Measurements from ENCODE around the gene CDK6.
"Not testable (repeated sequence)": the region's sequence is repeated elsewhere in the genome, so short reads cannot be mapped to it uniquely, and the experiment has no call there.

Gene CDK6

GRCh38 chr7:92614660-92615174 lies 221.7 kb downstream of the CDK6 start:
- DNase-seq = no peak

GRCh38 chr7:92613720-92614119 lies 222.7 kb downstream of the CDK6 start:
- DNase-seq = no peak

GRCh38 chr7:92613214-92613613 lies 223.2 kb downstream of the CDK6 start:
- DNase-seq = no peak

DNA sequence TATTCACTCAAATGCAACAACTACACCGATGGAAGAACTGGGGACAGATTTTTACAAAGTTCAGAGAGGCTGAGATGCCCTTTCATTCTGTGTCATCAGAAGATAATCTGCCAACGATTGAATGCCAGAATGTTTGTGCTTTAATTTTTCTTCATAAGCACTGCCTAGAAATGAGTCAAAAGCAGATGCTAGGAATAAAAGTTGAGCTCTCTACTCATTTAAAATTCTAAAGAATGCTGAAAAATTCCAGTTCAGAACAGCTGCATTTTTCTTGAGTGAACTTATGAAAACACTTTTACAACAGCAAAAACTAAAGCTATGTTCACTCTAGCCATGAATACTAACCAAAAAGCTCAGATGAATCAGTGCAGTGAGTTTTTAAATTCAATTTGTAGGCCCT lies 223.9 kb downstream of the CDK6 start:
- no peak for DNase-seq

DNA sequence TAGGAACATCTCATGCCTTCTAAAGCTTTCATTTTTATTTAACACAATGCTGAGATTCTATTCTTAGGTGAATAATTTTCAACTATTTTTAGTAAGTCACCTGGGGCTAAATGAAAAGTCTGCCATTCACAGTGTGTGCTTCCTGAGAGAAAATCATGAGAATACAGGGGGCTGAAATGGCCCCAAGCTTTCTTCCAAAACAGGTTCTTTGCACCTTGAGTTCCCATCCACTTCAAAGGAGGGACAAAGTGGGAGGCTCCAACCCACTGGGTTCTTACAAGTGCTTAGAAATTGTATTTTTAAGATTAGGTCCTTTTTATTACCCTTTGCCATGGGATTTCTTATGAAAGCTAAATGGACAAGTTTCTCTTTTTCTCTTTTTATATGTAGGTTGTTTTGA lies 224.6 kb downstream of the CDK6 start:
- no peak for DNase-seq

- no peak for DNase-seq
Observed at GRCh38 chr7:92609921-92610518, 226.4 kb downstream of the CDK6 start.

- no peak for DNase-seq
Observed at GRCh38 chr7:92608380-92609322, 227.7 kb downstream of the CDK6 start.

DNA sequence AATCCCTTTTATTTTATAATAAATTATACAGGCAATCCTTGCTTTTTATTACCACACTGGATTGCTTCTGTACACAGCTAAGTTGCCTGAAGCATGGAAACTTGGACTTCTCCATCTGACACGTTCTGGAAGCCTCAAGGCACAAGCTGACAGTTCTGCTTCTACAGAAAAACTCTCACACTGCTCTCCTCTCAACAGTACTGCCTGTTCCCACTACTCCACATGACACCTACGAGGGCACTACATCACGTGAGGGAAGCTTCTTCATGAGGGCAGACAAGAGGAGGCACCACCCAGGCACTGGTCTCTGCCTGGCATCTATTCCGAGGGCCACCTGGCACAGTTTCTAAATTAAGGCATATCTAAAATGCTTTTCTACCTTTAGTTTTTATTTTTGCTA lies 229.4 kb downstream of the CDK6 start:
- no peak for DNase-seq

DNA sequence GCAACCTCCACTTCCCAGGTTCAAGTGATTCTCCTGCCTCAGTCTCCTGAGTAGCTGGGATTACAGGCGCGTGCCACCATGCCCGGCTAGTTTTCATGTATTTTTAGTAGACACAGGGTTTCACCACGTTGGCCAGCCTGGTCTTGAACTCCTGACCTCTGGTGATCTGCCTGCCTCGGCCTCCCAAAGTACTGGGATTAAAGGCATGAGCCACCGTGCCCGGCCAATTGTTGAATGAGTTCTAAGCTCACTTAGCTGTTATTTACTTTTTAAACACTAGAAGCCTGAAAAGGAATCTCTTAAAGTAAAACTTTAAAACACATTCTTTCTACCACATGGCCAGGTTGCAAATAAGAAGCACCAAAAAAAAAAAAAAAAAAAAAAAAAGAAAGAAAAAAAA lies 231.9 kb downstream of the CDK6 start:
- DNase-seq = not testable (repeated sequence)

GRCh38 chr7:92603089-92603445 lies 233.3 kb downstream of the CDK6 start:
- DNase-seq = no peak

DNA sequence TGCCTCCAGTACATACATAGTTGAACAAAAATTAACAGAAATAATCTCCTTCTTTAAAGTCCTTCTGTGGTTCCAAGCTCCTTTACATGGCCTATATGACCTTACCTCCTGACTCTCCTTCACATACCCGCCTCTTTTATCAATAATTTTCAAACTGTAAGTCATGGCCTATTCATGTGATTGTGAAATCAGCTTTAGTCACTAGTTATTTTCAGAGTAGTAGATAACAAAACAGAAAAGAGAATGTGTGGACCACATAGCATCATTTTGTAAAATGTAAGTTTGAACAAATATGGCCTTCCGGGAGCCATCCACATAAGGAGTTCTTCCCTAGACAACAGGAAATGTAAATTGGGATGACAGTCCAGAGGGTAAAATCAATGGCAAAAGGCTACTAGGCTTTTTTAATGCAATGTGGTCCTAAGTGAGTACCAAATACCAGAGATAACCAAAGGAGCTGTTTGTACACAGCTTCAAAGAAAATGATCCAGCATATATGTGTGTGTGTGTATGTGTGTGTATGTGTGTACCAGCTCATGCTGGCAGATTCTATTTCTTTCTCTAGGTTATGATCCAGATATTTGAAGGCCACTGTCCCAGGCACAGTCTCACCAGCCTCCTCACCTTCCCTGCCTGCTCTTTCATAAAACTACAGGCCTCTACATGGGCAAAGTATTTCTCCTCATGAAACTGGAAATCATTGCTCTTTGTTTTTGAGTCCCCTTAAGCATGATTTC lies 233.9 kb downstream of the CDK6 start:
- DNase-seq = no peak

GRCh38 chr7:92598310-92598981 lies 237.9 kb downstream of the CDK6 start:
- no peak for DNase-seq

GRCh38 chr7:92595281-92595680 lies 241.1 kb downstream of the CDK6 start:
- DNase-seq = no peak

- no peak for DNase-seq
Observed at GRCh38 chr7:92594746-92595145, 241.6 kb downstream of the CDK6 start.

DNA sequence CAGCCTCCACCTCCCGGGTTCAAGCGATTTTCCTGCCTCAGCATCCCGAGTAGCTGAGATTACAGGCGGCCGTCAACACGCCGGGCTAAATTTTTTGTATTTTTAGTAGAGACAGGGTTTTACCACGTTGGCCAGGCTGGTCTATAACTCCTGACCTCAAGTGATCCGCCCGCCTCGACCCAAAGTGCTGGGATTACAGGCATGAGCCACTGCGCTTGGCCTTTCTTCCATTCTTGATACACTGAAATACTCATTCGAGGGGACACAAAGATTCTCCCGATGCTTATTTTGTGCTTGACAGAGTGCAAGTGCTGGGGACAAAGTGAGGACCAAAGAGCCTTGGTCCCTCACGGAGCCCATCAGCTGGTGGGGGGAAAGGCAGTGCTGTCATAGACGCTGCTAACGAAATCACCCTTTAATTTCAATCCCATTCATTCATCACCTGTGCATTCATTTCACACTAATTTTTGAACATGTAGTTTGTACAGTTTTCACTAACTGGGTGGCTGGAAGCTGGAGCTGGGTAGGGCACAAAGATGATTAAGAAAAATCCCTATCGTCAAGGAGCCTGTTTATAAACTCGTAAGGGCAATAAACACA lies 245.6 kb downstream of the CDK6 start:
- no peak for DNase-seq

GRCh38 chr7:92589056-92589455 lies 247.3 kb downstream of the CDK6 start:
- no peak for DNase-seq

DNA sequence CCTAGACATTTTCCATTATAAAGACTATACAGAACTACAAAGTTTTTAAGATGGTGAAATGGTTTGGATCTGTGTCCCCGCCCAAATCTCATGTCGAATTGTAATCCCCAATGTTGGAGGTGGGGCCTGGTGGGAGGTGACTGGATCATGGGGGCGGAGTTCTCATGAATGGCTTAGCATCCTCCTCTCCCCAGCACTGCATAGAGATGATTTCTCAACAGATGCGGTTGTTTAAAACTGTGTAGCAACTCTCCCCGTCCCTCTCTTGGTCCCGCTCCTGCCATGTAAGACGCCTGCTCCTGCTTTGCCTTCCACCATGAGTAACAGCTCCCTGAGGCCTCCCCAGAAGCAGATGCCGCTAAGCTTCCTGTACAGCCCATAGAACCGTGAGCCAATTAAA lies 247.8 kb downstream of the CDK6 start:
- no peak for DNase-seq

DNA sequence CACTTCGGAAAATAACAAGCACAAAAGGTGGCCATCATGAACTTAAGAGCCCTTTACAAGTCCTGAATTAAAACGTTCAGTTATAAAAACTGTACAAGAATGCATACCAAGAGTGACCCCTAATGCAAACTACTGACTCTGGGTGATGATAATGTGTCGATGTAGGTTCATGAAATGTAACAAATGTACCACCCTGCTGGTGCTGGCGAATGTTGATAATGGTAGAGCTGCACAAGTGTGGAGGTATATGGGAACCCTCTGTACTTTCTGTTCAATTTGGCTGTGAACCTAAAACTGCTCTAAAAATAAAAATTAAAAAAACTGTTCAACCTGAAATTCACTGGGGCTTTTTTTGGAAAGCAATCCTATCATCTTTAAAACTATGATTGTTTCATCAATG lies 249.5 kb downstream of the CDK6 start:
- DNase-seq = no peak

- no peak for DNase-seq
Observed at GRCh38 chr7:92586403-92586802, 250.0 kb downstream of the CDK6 start.

- no peak for DNase-seq
Observed at GRCh38 chr7:92584953-92585352, 251.4 kb downstream of the CDK6 start.

- no peak for DNase-seq
Observed at GRCh38 chr7:92582948-92583347, 253.4 kb downstream of the CDK6 start.

- no peak for DNase-seq
Observed at GRCh38 chr7:92576296-92576695, 260.1 kb downstream of the CDK6 start.

GRCh38 chr7:92569137-92569536 lies 267.2 kb downstream of the CDK6 start:
- DNase-seq = no peak
